Panc1 (cell line): Measurements from ENCODE around the gene MSI2. TPM values are rescaled to one million over a fixed set of nuclear protein-coding genes. Genes with fewer than 3 reads are reported as not detected.

Experiments used
- ATAC-seq: fragments of 200-7000 bp; cut with Tn5 transposase; 2 replicates; pipeline ENCODE4 v1.9.1; 2020; ENCODE audit warnings: mild to moderate bottlenecking, moderate library complexity
- BruUV-seq: library from RNA; stranded (reverse); fragments of 400-500 nt; replicated peaks from 2 replicates; lab custom pipeline; 2021; lab: Mats Ljungman, UMichigan
- CTCF ChIA-PET: fragments of 300-600 bp; sonication (Branson Sonifier 250); formaldehyde crosslinking; loops from one replicate; lab custom pipeline; 2022; ENCODE audit warnings: antibody characterized with exemption; lab: Charles Lee
- POLR2A ChIA-PET: fragments of 300-600 bp; sonication (Branson Sonifier 250); formaldehyde crosslinking; loops from one replicate; lab custom pipeline; 2022; ENCODE audit warnings: antibody characterized with exemption; lab: Charles Lee
- DNase-seq: peaks from one replicate; pipeline ENCODE4 v3.0.0-alpha.2; 2010; ENCODE audit warnings: low read depth, low spot score
- H3K27ac ChIP-seq: 2 replicates; pipeline ENCODE4 v1.5.1; 2011; ENCODE audit warnings: mild to moderate bottlenecking, low read length, inconsistent platforms
- H3K27me3 ChIP-seq: fragments of 200-500 bp; sonication (Bioruptor generic); 2 replicates; pipeline ENCODE4 v1.6.0; 2014; ENCODE audit warnings: low read length, inconsistent platforms; ENCODE audit not compliant: control insufficient read depth, insufficient read depth
- H3K36me3 ChIP-seq: fragments of 200-500 bp; sonication (Bioruptor generic); 2 replicates; pipeline ENCODE4 v1.5.1; 2014; ENCODE audit warnings: inconsistent platforms, mild to moderate bottlenecking, low read length, moderate library complexity; ENCODE audit not compliant: control insufficient read depth, insufficient read depth
- H3K4me1 ChIP-seq: 2 replicates; pipeline ENCODE4 v1.5.1; 2011; ENCODE audit warnings: inconsistent platforms, mild to moderate bottlenecking, low read length, moderate library complexity; ENCODE audit not compliant: control insufficient read depth, insufficient read depth
- H3K4me3 ChIP-seq, 2 experiments: 2 replicates each; pipeline ENCODE4 v1.5.1; 2011 to 2012; ENCODE audit warnings: low read depth in 2 of 2, low read length in 2 of 2, mild to moderate bottlenecking in 2 of 2, inconsistent platforms in 1 of 2, moderate library complexity in 1 of 2
- H3K9me3 ChIP-seq: fragments of 200-500 bp; sonication (Bioruptor generic); 2 replicates; pipeline ENCODE4 v1.5.1; 2014; ENCODE audit warnings: low read depth, mild to moderate bottlenecking, inconsistent platforms, low read length, moderate library complexity; ENCODE audit not compliant: control insufficient read depth, insufficient read depth
- POLR2AphosphoS5 ChIP-seq: IDR thresholded peaks from 2 replicates; pipeline ENCODE4 v1.6.1; 2012; ENCODE audit warnings: mild to moderate bottlenecking, low read depth, low read length, moderate library complexity
- SIN3A ChIP-seq: IDR thresholded peaks from 2 replicates; pipeline ENCODE4 v1.6.1; 2012; ENCODE audit warnings: low read depth, mild to moderate bottlenecking, low read length, moderate library complexity, borderline replicate concordance; ENCODE audit not compliant: insufficient read depth
- TCF7L2 ChIP-seq: IDR thresholded peaks from 2 replicates; pipeline ENCODE4 v1.6.1; 2011; ENCODE audit warnings: mild to moderate bottlenecking, low read depth, low read length, inconsistent platforms
- in situ Hi-C: cut with HindIII; loops from 2 replicates; pipeline ENCODE4 v1.10.0; 2016; ENCODE audit warnings: low sequenced_read_pairs, low pct_unique_long_range_greater_than_20kb
- intact Hi-C: fragments of 100-400 bp; cut with micrococcal nuclease; formaldehyde crosslinking; loops from one replicate; pipeline ENCODE4 v1.10.0; 2022; ENCODE audit not compliant: unreplicated experiment
- total RNA-seq: library from RNA; stranded (reverse); gene quantifications from one replicate; pipeline ENCODE4 v1.2.1, GENCODE V29; 2021; ENCODE audit not compliant: unreplicated experiment
- TF ChIP-seq, protein P1 (sequence below), 2 experiments: IDR thresholded peaks; 2 replicates each; pipeline ENCODE4 v1.6.1; 2011 to 2012; ENCODE audit warnings: low read depth in 2 of 2, control low read depth in 1 of 2, low read length in 1 of 2, mild to moderate bottlenecking in 1 of 2, moderate library complexity in 1 of 2; ENCODE audit not compliant: insufficient read depth in 1 of 2
- TF ChIP-seq, protein P2 (sequence below): fragments of 450-650 bp; IDR thresholded peaks from 2 replicates; pipeline ENCODE4 v1.5.1; 2017; ENCODE audit warnings: mild to moderate bottlenecking

MSI2 gene
- total RNA-seq, 1 experiment from 2014 or later = 38.5 TPM

DNA sequence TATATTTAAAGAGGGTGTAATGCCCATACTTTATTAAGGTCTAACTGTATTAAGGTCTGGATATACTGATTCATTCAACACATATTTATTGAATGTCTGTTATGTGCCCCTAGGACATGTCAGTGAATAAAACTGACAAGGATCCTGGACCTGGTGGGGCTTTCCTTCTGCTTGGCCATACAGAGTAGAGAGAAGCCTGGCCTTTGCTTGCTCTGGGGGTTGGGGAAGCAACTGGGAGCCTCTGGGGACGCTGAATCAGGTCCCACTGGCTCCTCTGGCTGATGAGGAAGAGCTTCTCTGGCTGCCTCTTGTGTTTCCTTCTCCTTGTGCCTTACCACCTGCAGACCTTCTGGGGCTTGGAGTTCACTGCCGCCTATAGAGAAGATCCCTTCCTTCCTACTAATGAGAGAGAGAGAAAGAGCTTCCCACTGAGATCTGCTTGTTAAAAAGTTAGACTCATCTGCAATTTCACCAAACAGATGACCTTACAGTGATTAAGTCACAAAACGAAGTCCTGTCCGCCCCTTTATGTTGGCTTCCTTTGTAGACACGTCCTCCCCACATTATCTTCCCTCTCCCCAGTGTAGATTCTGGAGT, 49.7 kb downstream of the MSI2 start:
- Histone ChIP-seq H3K4me3 (no peak overlapping the region), H3K36me3 (no peaks in the 10 kb centered on the region), H3K27ac (no peak overlapping the region), H3K27me3 (no peaks in the 10 kb centered on the region), H3K4me1 (no peaks in the 10 kb centered on the region), H3K9me3 (no peaks in the 10 kb centered on the region)
- in situ Hi-C loops (no loop called here), intact Hi-C loops (no loop called here)
- TF ChIP-seq, protein P1, sequence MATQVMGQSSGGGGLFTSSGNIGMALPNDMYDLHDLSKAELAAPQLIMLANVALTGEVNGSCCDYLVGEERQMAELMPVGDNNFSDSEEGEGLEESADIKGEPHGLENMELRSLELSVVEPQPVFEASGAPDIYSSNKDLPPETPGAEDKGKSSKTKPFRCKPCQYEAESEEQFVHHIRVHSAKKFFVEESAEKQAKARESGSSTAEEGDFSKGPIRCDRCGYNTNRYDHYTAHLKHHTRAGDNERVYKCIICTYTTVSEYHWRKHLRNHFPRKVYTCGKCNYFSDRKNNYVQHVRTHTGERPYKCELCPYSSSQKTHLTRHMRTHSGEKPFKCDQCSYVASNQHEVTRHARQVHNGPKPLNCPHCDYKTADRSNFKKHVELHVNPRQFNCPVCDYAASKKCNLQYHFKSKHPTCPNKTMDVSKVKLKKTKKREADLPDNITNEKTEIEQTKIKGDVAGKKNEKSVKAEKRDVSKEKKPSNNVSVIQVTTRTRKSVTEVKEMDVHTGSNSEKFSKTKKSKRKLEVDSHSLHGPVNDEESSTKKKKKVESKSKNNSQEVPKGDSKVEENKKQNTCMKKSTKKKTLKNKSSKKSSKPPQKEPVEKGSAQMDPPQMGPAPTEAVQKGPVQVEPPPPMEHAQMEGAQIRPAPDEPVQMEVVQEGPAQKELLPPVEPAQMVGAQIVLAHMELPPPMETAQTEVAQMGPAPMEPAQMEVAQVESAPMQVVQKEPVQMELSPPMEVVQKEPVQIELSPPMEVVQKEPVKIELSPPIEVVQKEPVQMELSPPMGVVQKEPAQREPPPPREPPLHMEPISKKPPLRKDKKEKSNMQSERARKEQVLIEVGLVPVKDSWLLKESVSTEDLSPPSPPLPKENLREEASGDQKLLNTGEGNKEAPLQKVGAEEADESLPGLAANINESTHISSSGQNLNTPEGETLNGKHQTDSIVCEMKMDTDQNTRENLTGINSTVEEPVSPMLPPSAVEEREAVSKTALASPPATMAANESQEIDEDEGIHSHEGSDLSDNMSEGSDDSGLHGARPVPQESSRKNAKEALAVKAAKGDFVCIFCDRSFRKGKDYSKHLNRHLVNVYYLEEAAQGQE (IDR thresholded peaks at IDR 0.05; ENCODE audit: insufficient read depth in 1 of 2, low read depth in 2 of 2, low read length in 1 of 2) = no peak
- TF ChIP-seq SIN3A (no peak), TCF7L2 (no peak)
- TF ChIP-seq, protein P2, sequence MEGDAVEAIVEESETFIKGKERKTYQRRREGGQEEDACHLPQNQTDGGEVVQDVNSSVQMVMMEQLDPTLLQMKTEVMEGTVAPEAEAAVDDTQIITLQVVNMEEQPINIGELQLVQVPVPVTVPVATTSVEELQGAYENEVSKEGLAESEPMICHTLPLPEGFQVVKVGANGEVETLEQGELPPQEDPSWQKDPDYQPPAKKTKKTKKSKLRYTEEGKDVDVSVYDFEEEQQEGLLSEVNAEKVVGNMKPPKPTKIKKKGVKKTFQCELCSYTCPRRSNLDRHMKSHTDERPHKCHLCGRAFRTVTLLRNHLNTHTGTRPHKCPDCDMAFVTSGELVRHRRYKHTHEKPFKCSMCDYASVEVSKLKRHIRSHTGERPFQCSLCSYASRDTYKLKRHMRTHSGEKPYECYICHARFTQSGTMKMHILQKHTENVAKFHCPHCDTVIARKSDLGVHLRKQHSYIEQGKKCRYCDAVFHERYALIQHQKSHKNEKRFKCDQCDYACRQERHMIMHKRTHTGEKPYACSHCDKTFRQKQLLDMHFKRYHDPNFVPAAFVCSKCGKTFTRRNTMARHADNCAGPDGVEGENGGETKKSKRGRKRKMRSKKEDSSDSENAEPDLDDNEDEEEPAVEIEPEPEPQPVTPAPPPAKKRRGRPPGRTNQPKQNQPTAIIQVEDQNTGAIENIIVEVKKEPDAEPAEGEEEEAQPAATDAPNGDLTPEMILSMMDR = no peak
- ChIA-PET POLR2A (no interaction called here), CTCF (no interaction called here)
- DNase-seq = no peak
- no peak for ATAC-seq
- BruUV-seq = no TSS peak

DNA sequence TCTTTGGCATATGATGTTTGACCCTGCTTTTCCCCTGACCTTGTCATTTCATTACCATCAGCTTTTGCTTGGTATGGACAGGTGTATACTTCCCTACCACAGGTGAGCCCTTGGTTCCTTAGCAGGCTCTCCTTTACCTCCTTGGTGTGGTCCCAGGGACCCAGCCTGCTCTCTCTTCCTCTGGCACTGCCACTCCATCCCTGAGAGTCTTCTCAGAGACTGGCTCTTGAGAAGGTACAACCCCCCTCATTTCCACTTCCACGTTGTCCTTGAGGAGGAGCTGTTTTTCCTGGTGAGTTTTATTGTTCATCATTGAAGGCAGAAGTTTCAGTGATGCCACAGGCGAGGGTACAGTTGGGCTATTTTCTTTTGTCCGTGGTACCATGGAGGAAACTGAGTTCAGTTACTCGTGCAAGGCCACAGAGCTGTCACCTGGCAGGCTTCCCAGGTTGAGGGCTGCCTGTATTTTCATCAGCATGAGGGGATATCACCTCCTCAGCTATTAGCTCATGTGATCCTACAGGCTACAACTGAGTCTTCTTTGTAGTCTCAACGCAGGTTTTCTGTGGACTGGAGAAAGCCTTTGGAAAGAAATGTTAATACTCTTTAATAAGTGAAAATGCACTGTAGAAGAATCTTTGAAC, 52.3 kb downstream of the MSI2 start:
- no TSS peak for BruUV-seq
- no peaks in the 10 kb centered on the region for H3K4me1 ChIP-seq
- ChIA-PET CTCF (no interaction called here), POLR2A (no interaction called here)
- H3K27me3 ChIP-seq = no peaks in the 10 kb centered on the region
- no peaks in the 10 kb centered on the region for H3K9me3 ChIP-seq
- H3K27ac ChIP-seq = no peak overlapping the region
- TF ChIP-seq TCF7L2 (no peak), SIN3A (no peak), POLR2AphosphoS5 (no peak)
- TF ChIP-seq, protein P1 (IDR thresholded peaks at IDR 0.05; ENCODE audit: insufficient read depth in 1 of 2, low read depth in 2 of 2, low read length in 1 of 2) = no peak
- TF ChIP-seq, protein P2 = no peak
- intact Hi-C loops = no loop called here
- DNase-seq = no peak
- H3K36me3 ChIP-seq = no peaks in the 10 kb centered on the region
- no peak overlapping the region for H3K4me3 ChIP-seq
- in situ Hi-C loops = no loop called here
- ATAC-seq = no peak
